RWPE2 (cell line): ENCODE data around the gene RREB1.

ENCODE experiments used
- ATAC-seq: fragments of 200-7000 bp; cut with Tn5 transposase; 3 replicates; pipeline ENCODE4 v1.9.1; 2021; ENCODE audit warnings: low read depth
- DNase-seq: peaks from one replicate; pipeline ENCODE4 v3.0.0-alpha.2; 2020; ENCODE audit warnings: low spot score
- H3K27ac ChIP-seq: fragments of 450-650 bp; 2 replicates; pipeline ENCODE4 v1.5.1; 2017; ENCODE audit warnings: mild to moderate bottlenecking; ENCODE audit not compliant: poor library complexity, severe bottlenecking
- H3K27me3 ChIP-seq: fragments of 250-450 bp; sonication (Bioruptor Pico); 2 replicates; pipeline ENCODE4 v1.5.1; 2021; ENCODE audit warnings: mild to moderate bottlenecking, moderate library complexity; ENCODE audit not compliant: insufficient read depth, poor library complexity, severe bottlenecking
- H3K36me3 ChIP-seq: fragments of 250-450 bp; sonication (Bioruptor Pico); 2 replicates; pipeline ENCODE4 v1.5.1; 2020; ENCODE audit warnings: low read depth, mild to moderate bottlenecking, moderate library complexity
- H3K4me1 ChIP-seq: fragments of 250-450 bp; sonication (Bioruptor Pico); 2 replicates; pipeline ENCODE4 v1.5.1; 2021; ENCODE audit warnings: mild to moderate bottlenecking, moderate library complexity; ENCODE audit not compliant: insufficient read depth, poor library complexity, severe bottlenecking
- H3K4me3 ChIP-seq: fragments of 250-450 bp; sonication (Bioruptor Pico); 2 replicates; pipeline ENCODE4 v1.5.1; 2021; ENCODE audit warnings: mild to moderate bottlenecking, moderate library complexity; ENCODE audit not compliant: severe bottlenecking
- H3K9me3 ChIP-seq: fragments of 250-450 bp; sonication (Bioruptor Pico); 2 replicates; pipeline ENCODE4 v1.5.1; 2021; ENCODE audit warnings: mild to moderate bottlenecking, moderate library complexity; ENCODE audit not compliant: severe bottlenecking
- CTCF ChIP-seq: fragments of 450-650 bp; IDR thresholded peaks from one replicate; pipeline ENCODE4 v1.5.1; 2017; ENCODE audit warnings: mild to moderate bottlenecking, moderate library complexity; ENCODE audit not compliant: poor library complexity, severe bottlenecking

The RREB1 gene

GRCh38 chr6:7178280-7178679, 70.5 kb downstream of the RREB1 start:
- no peak for TF ChIP-seq CTCF
- DNase-seq = no peak
- H3K27me3 ChIP-seq = no peaks in the 10 kb centered on the region
- no peak overlapping the region for H3K27ac ChIP-seq
- no peak for ATAC-seq
- H3K36me3 ChIP-seq = peaks cover 61% of the 10 kb centered on the region
- no peaks in the 10 kb centered on the region for H3K4me1 ChIP-seq
- H3K4me3 ChIP-seq = no peak overlapping the region
- no peaks in the 10 kb centered on the region for H3K9me3 ChIP-seq

GRCh38 chr6:7180751-7181150, 73.0 kb downstream of the RREB1 start:
- Histone ChIP-seq H3K36me3 (peaks cover 73% of the 10 kb centered on the region), H3K4me1 (no peaks in the 10 kb centered on the region), H3K27me3 (no peaks in the 10 kb centered on the region), H3K9me3 (no peaks in the 10 kb centered on the region), H3K27ac (no peak overlapping the region), H3K4me3 (no peak overlapping the region)
- no peak for TF ChIP-seq CTCF
- DNase-seq (no peak), ATAC-seq (no peak)

GRCh38 chr6:7183707-7184106, 75.9 kb downstream of the RREB1 start:
- H3K9me3 ChIP-seq = no peaks in the 10 kb centered on the region
- H3K36me3 ChIP-seq = peaks cover 88% of the 10 kb centered on the region
- no peaks in the 10 kb centered on the region for H3K4me1 ChIP-seq
- TF ChIP-seq CTCF = no peak
- no peak for ATAC-seq
- H3K27me3 ChIP-seq = no peaks in the 10 kb centered on the region
- no peak overlapping the region for H3K27ac ChIP-seq
- H3K4me3 ChIP-seq = no peak overlapping the region
- DNase-seq = no peak

GRCh38 chr6:7184502-7184901, 76.7 kb downstream of the RREB1 start:
- H3K4me1 ChIP-seq = no peaks in the 10 kb centered on the region
- no peaks in the 10 kb centered on the region for H3K9me3 ChIP-seq
- peak; percentile 72; the same call in 2 of the 3 replicates for ATAC-seq
- DNase-seq = no peak
- no peaks in the 10 kb centered on the region for H3K27me3 ChIP-seq
- H3K4me3 ChIP-seq = no peak overlapping the region
- no peak for TF ChIP-seq CTCF
- H3K36me3 ChIP-seq = peaks cover 88% of the 10 kb centered on the region
- no peak overlapping the region for H3K27ac ChIP-seq

- Histone ChIP-seq H3K4me3 (no peak overlapping the region), H3K27me3 (no peaks in the 10 kb centered on the region), H3K9me3 (no peaks in the 10 kb centered on the region), H3K36me3 (peaks cover 88% of the 10 kb centered on the region), H3K4me1 (no peaks in the 10 kb centered on the region), H3K27ac (no peak overlapping the region)
- no peak for DNase-seq
- ATAC-seq = no peak
- TF ChIP-seq CTCF = no peak
Observed at GRCh38 chr6:7185561-7185960, 77.8 kb downstream of the RREB1 start.
